ENCODE data around the gene GABRD. TPM values are rescaled to one million over a fixed set of nuclear protein-coding genes. Genes with fewer than 3 reads are reported as not detected.

The GABRD gene
- total RNA-seq, 1 donor from 2014 or later: not detected

GRCh38 chr1:1972976-1973715 lies 46.0 kb upstream of the GABRD start:
- H3K36me3 Mint-ChIP-seq (ENCODE audit: low read depth): no peaks in the 10 kb centered on the region
- ChIA-PET CTCF (no interaction called here), POLR2A (no interaction called here)
- no peak for TF ChIP-seq CTCF (IDR thresholded peaks at IDR 0.05)
- H3K4me3 Mint-ChIP-seq: no peak overlapping the region
- intact Hi-C loops (cut with micrococcal nuclease): no loop called here
- no peaks in the 10 kb centered on the region for H3K4me1 Mint-ChIP-seq
- ATAC-seq (ENCODE audit: low read depth) (no peak), DNase-seq (no peak)
- no peak overlapping the region for H3K27ac Mint-ChIP-seq
- no peaks in the 10 kb centered on the region for H3K9me3 Mint-ChIP-seq
- H3K27me3 Mint-ChIP-seq: peaks cover 9% of the 10 kb centered on the region

GRCh38 chr1:1973716-1974642 lies 45.2 kb upstream of the GABRD start:
- no peak overlapping the region for H3K27ac Mint-ChIP-seq
- ATAC-seq (ENCODE audit: low read depth): no peak

GRCh38 chr1:1974834-1975233 lies 44.3 kb upstream of the GABRD start:
- no peak for TF ChIP-seq CTCF (IDR thresholded peaks at IDR 0.05)
- no peak for ATAC-seq (ENCODE audit: low read depth)
- H3K27ac Mint-ChIP-seq: no peak overlapping the region
- POLR2A ChIA-PET: no interaction called here
- no peaks in the 10 kb centered on the region for H3K4me1 Mint-ChIP-seq
- no peaks in the 10 kb centered on the region for H3K36me3 Mint-ChIP-seq (ENCODE audit: low read depth)
- CTCF ChIA-PET: no interaction called here
- no peaks in the 10 kb centered on the region for H3K9me3 Mint-ChIP-seq
- no peak overlapping the region for H3K4me3 Mint-ChIP-seq
- no peak for DNase-seq
- intact Hi-C loops (cut with micrococcal nuclease): no loop called here
- peaks cover 9% of the 10 kb centered on the region for H3K27me3 Mint-ChIP-seq

More at GRCh38 chr1:1973716-1974642, 45.2 kb upstream of the GABRD start:
- Mint-ChIP-seq H3K4me3 (no peak overlapping the region), H3K9me3 (no peaks in the 10 kb centered on the region), H3K4me1 (no peaks in the 10 kb centered on the region), H3K36me3 (ENCODE audit: low read depth) (no peaks in the 10 kb centered on the region), H3K27me3 (peaks cover 9% of the 10 kb centered on the region)
- DNase-seq: no peak
- ChIA-PET CTCF (no interaction called here), POLR2A (no interaction called here)
- no peak for TF ChIP-seq CTCF (IDR thresholded peaks at IDR 0.05)
- intact Hi-C loops (cut with micrococcal nuclease): no loop called here

- H3K4me3 Mint-ChIP-seq: no peak overlapping the region
- intact Hi-C loops (cut with micrococcal nuclease): no loop called here
- no peaks in the 10 kb centered on the region for H3K4me1 Mint-ChIP-seq
- no peaks in the 10 kb centered on the region for H3K9me3 Mint-ChIP-seq
- POLR2A ChIA-PET: no interaction called here
- H3K36me3 Mint-ChIP-seq (ENCODE audit: low read depth): no peaks in the 10 kb centered on the region
- DNase-seq: no peak
- no peak for TF ChIP-seq CTCF (IDR thresholded peaks at IDR 0.05)
- H3K27ac Mint-ChIP-seq: no peak overlapping the region
- CTCF ChIA-PET: no interaction called here
- ATAC-seq (ENCODE audit: low read depth): no peak
- peaks cover 9% of the 10 kb centered on the region for H3K27me3 Mint-ChIP-seq
Observed at GRCh38 chr1:1975535-1975934, 43.6 kb upstream of the GABRD start.

GRCh38 chr1:1976031-1976430 lies 43.1 kb upstream of the GABRD start:
- DNase-seq (no peak), ATAC-seq (ENCODE audit: low read depth) (no peak)
- POLR2A ChIA-PET: no interaction called here
- peaks cover 9% of the 10 kb centered on the region for H3K27me3 Mint-ChIP-seq
- no peak overlapping the region for H3K4me3 Mint-ChIP-seq
- CTCF ChIA-PET: no interaction called here
- no peak overlapping the region for H3K27ac Mint-ChIP-seq
- H3K36me3 Mint-ChIP-seq (ENCODE audit: low read depth): no peaks in the 10 kb centered on the region
- TF ChIP-seq CTCF (IDR thresholded peaks at IDR 0.05): no peak
- H3K9me3 Mint-ChIP-seq: no peaks in the 10 kb centered on the region
- intact Hi-C loops (cut with micrococcal nuclease): no loop called here
- H3K4me1 Mint-ChIP-seq: no peaks in the 10 kb centered on the region

Data from activated B cell treated with CpG ODN at 0.5 μM for 24 hours (primary cell).